Gastrocnemius medialis (tissue), 4 donors: ENCODE results near the gene PCNX2. TPM values are rescaled to one million over a fixed set of nuclear protein-coding genes. Genes with fewer than 3 reads are reported as not detected.

Source experiments
- ATAC-seq, 2 donors: fragments of 150-250 bp; one replicate each; pipeline ENCODE4 v1.9.1; 2016
- DNase-seq, 2 donors: peaks; one replicate each; pipeline ENCODE4 v3.0.0-alpha.2; 2019
- H3K27ac ChIP-seq, 4 donors: fragments of 200-600 bp; sonication (generic); 1 replicate in 1 of 4; 2 replicates in 3 of 4; pipeline ENCODE4 v1.5.1; 2016 to 2018; ENCODE audit warnings: mild to moderate bottlenecking in 2 of 4, moderate library complexity in 1 of 4
- H3K27me3 ChIP-seq, 3 donors: fragments of 200-600 bp; sonication (generic) in 2 of 3; 1 replicate in 1 of 3; 2 replicates in 2 of 3; pipeline versions ENCODE4 v1.5.1 to v1.6.0; 2016 to 2019; ENCODE audit warnings: mild to moderate bottlenecking in 1 of 3, moderate library complexity in 1 of 3
- H3K36me3 ChIP-seq, 2 donors: fragments of 200-600 bp; sonication (generic) in 1 of 2; one replicate each; pipeline ENCODE4 v1.5.1; 2017 to 2018
- H3K4me1 ChIP-seq, 2 donors: fragments of 200-600 bp; sonication (generic) in 1 of 2; one replicate each; pipeline ENCODE4 v1.5.1; 2016 to 2017; ENCODE audit warnings: mild to moderate bottlenecking in 2 of 2
- H3K4me3 ChIP-seq, 4 donors: fragments of 200-600 bp; sonication (generic) in 3 of 4; 1 replicate in 1 of 4; 2 replicates in 3 of 4; pipeline ENCODE4 v1.5.1; 2016 to 2019; ENCODE audit warnings: mild to moderate bottlenecking in 2 of 4
- H3K9me3 ChIP-seq, 3 donors: fragments of 200-600 bp; sonication (generic) in 2 of 3; 1 replicate in 1 of 3; 2 replicates in 2 of 3; pipeline ENCODE4 v1.5.1; 2016 to 2019
- POLR2A ChIP-seq, 2 donors: fragments of 450-650 bp; IDR thresholded peaks; one replicate each; pipeline ENCODE4 v1.6.1; 2017; ENCODE audit warnings: antibody characterized with exemption in 2 of 2, mild to moderate bottlenecking in 2 of 2, moderate library complexity in 2 of 2
- in situ Hi-C, 4 donors: fragments of 200-750 bp; cut with MboI; loops; one replicate each; pipeline versions ENCODE4 v1.15.0 to v1.8.0; 2017; ENCODE audit warnings: low sequenced_read_pairs in 4 of 4
- intact Hi-C: fragments of 100-400 bp; cut with DNase I; formaldehyde crosslinking; loops from one replicate; pipeline ENCODE4 v1.15.1; 2023; ENCODE audit warnings: low total_unique reads
- total RNA-seq, 4 donors: library from RNA; depleted of rRNA; stranded (reverse); fragments of >200 nt; gene quantifications; one replicate each; pipeline versions ENCODE4 v1.1.0 to v1.2.3, GENCODE V29; 2016
- TF ChIP-seq, protein P1 (sequence below), 5 experiments: fragments of 450-650 bp in 3 of 5; fragments of 200-600 bp in 2 of 5; sonication (generic) in 2 of 5; IDR thresholded peaks in 4 of 5; conservative IDR thresholded peaks in 1 of 5; 1 replicate in 4 of 5; 2 replicates in 1 of 5; pipeline ENCODE4 v1.5.1; 2016 to 2019; ENCODE audit warnings: antibody characterized with exemption in 5 of 5, mild to moderate bottlenecking in 3 of 5, moderate library complexity in 3 of 5

The PCNX2 gene
- total RNA-seq, 4 donors from 2014 or later, result 0.34 to 5.6 (median 1.9) TPM

GRCh38 chr1:232942413-232943294 is 352.9 kb downstream of the PCNX2 start:
- TF ChIP-seq, protein P1, sequence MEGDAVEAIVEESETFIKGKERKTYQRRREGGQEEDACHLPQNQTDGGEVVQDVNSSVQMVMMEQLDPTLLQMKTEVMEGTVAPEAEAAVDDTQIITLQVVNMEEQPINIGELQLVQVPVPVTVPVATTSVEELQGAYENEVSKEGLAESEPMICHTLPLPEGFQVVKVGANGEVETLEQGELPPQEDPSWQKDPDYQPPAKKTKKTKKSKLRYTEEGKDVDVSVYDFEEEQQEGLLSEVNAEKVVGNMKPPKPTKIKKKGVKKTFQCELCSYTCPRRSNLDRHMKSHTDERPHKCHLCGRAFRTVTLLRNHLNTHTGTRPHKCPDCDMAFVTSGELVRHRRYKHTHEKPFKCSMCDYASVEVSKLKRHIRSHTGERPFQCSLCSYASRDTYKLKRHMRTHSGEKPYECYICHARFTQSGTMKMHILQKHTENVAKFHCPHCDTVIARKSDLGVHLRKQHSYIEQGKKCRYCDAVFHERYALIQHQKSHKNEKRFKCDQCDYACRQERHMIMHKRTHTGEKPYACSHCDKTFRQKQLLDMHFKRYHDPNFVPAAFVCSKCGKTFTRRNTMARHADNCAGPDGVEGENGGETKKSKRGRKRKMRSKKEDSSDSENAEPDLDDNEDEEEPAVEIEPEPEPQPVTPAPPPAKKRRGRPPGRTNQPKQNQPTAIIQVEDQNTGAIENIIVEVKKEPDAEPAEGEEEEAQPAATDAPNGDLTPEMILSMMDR (IDR thresholded peaks at IDR 0.05 in 4 of 5, conservative IDR thresholded peaks at IDR 0.05 in 1 of 5), result no peak
- no peak for TF ChIP-seq POLR2A (IDR thresholded peaks at IDR 0.05)
- Histone ChIP-seq H3K27ac (no peak overlapping the region), H3K36me3 (no peaks in the 10 kb centered on the region), H3K4me1 (no peaks in the 10 kb centered on the region), H3K27me3 (no peaks in the 10 kb centered on the region), H3K9me3 (no peaks in the 10 kb centered on the region), H3K4me3 (no peak overlapping the region)
- in situ Hi-C loops (no loop called here), intact Hi-C loops (no loop called here)
- DNase-seq (no peak), ATAC-seq (no peak)

DNA sequence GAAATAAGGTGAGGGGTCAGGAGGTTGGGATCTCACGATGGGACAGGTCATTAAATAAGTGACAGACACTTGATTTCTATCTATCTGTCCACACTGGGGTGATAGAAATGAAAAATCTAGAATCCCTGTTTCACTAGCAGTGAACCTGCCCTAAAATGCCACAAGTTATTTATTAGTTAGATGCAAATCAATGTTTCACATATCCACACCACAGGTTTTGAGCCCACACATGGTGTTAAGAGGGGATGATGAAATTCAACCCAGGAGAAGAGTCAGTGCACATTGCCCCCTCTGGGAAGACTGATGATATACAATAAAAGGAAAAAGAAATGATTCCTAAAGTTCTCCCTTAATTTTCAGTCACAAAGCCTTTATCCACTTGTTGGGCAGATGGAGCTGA is 355.3 kb downstream of the PCNX2 start:
- DNase-seq (no peak), ATAC-seq (no peak)
- H3K36me3 ChIP-seq, result no peaks in the 10 kb centered on the region
- H3K4me3 ChIP-seq, result no peak overlapping the region
- intact Hi-C loops, result no loop called here
- TF ChIP-seq, protein P1 (IDR thresholded peaks at IDR 0.05 in 4 of 5, conservative IDR thresholded peaks at IDR 0.05 in 1 of 5), result no peak
- no peak for TF ChIP-seq POLR2A (IDR thresholded peaks at IDR 0.05)
- H3K9me3 ChIP-seq, result no peaks in the 10 kb centered on the region
- no peaks in the 10 kb centered on the region for H3K4me1 ChIP-seq
- in situ Hi-C loops, result no loop called here
- H3K27me3 ChIP-seq, result no peaks in the 10 kb centered on the region
- no peak overlapping the region for H3K27ac ChIP-seq

DNA sequence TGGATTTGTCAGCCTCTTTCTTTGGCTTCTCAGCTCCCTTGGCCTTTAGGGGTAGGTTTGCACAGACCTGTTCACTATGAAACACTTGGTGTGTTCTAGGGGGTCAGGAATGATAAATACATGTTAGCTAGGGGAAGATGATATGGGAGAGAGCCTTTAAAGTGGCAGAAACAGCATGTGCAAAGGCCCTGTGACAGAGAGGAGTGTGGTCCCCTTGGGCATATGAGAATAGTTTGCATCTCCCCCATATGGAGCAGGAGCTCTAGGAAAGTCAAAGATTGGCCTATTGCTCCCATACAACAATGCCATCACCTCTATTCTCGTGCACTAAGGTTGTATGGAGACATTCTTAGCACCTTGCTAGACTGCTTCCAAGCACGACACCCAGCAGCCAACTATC is 355.8 kb downstream of the PCNX2 start:
- Histone ChIP-seq H3K27ac (no peak overlapping the region), H3K36me3 (no peaks in the 10 kb centered on the region), H3K9me3 (no peaks in the 10 kb centered on the region), H3K4me3 (no peak overlapping the region), H3K27me3 (no peaks in the 10 kb centered on the region), H3K4me1 (no peaks in the 10 kb centered on the region)
- no peak for ATAC-seq
- intact Hi-C loops, result no loop called here
- in situ Hi-C loops, result no loop called here
- no peak for TF ChIP-seq POLR2A (IDR thresholded peaks at IDR 0.05)
- TF ChIP-seq, protein P1 (IDR thresholded peaks at IDR 0.05 in 4 of 5, conservative IDR thresholded peaks at IDR 0.05 in 1 of 5), result no peak
- no peak for DNase-seq

DNA sequence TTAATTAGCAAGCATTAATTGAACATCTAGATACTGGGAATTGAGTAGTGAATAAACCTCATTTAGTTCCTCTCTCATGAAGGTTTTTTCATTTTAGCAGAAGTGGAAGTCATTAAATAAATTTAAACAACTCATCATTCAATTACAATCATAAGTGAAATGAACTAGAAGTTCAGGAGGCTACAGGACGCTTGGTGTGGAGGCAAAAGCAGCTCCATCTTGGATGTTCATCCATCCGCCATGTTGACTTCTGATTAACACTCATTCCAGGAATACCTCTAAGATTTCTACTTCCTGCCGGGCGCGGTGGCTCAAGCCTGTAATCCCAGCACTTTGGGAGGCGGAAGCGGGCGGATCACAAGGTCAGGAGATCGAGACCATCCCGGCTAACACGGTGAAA is 356.6 kb downstream of the PCNX2 start:
- Histone ChIP-seq H3K4me3 (no peak overlapping the region), H3K27me3 (no peaks in the 10 kb centered on the region), H3K4me1 (no peaks in the 10 kb centered on the region), H3K36me3 (no peaks in the 10 kb centered on the region), H3K9me3 (no peaks in the 10 kb centered on the region), H3K27ac (no peak overlapping the region)
- intact Hi-C loops, result no loop called here
- no peak for ATAC-seq
- no peak for DNase-seq
- TF ChIP-seq, protein P1 (IDR thresholded peaks at IDR 0.05 in 4 of 5, conservative IDR thresholded peaks at IDR 0.05 in 1 of 5), result no peak
- TF ChIP-seq POLR2A (IDR thresholded peaks at IDR 0.05), result no peak
- in situ Hi-C loops, result no loop called here
